ENCODE measurements around the gene GAREM1.

DNA sequence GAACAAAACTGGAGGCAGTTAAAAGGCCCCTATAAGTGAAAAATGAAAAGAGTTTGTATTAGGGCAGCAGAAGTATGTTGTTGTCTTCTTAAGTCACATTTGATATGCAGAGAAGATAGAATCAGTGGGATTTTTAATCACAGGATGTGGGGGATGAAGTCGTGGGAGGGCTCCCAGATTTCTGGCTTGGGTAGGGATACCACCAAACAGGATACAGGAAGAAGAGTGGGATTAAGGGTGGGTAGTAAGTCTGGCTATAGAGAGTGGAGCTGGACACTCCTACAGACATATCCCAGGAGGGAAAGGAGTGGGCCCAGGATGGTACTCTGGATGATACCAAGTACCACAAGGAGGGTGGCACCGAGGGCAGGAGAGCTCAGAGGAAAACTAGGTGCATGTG lies 99.3 kb downstream of the GAREM1 start:
- TF ChIP-seq, protein P1, sequence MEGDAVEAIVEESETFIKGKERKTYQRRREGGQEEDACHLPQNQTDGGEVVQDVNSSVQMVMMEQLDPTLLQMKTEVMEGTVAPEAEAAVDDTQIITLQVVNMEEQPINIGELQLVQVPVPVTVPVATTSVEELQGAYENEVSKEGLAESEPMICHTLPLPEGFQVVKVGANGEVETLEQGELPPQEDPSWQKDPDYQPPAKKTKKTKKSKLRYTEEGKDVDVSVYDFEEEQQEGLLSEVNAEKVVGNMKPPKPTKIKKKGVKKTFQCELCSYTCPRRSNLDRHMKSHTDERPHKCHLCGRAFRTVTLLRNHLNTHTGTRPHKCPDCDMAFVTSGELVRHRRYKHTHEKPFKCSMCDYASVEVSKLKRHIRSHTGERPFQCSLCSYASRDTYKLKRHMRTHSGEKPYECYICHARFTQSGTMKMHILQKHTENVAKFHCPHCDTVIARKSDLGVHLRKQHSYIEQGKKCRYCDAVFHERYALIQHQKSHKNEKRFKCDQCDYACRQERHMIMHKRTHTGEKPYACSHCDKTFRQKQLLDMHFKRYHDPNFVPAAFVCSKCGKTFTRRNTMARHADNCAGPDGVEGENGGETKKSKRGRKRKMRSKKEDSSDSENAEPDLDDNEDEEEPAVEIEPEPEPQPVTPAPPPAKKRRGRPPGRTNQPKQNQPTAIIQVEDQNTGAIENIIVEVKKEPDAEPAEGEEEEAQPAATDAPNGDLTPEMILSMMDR (conservative IDR thresholded peaks at IDR 0.05 in 1 of 2, IDR thresholded peaks at IDR 0.05 in 1 of 2; ENCODE audit: extremely low read depth in 1 of 2, insufficient read depth in 1 of 2, low read depth in 1 of 2, low read length in 2 of 2) = no peak
- no peak for TF ChIP-seq EZH2 (IDR thresholded peaks at IDR 0.05; ENCODE audit: borderline replicate concordance, low read length)

Measured in mammary epithelial cell (primary cell).